KBM-7 (cell line): ENCODE results near the gene FAM200C.

Experiments used
- DNase-seq: peaks from one replicate; pipeline ENCODE4 v3.0.0-alpha.2; 2015
- in situ Hi-C: fragments of 300-500 bp; cut with MboI; formaldehyde crosslinking; loops from 2 replicates; pipeline ENCODE4 v1.14.3; 2020; ENCODE audit warnings: low sequenced_read_pairs, low pct_unique_long_range_greater_than_20kb, mixed read lengths

FAM200C gene

GRCh38 chr5:160421625-160422258 lies 21.9 kb upstream of the FAM200C start, which contains the start of gene PTTG1:
Gene PTTG1, plus strand, starts transcription at chr5:160421855. Its CDS starts 458 bp downstream, at chr5:160422313.
- DNase-seq: peak; percentile 96
- in situ Hi-C loops: no loop called here

GRCh38 chr5:160420331-160420610 lies 20.4 kb upstream of the FAM200C start:
- in situ Hi-C loops: no loop called here
- no peak for DNase-seq

- no peak for DNase-seq
- in situ Hi-C loops: no loop called here
These were observed 19.8 kb upstream of the FAM200C start for GRCh38 chr5:160419458-160420330.

- in situ Hi-C loops: no loop called here
- DNase-seq: peak; percentile 96
These were observed 19.0 kb upstream of the FAM200C start, which contains the start of gene SLU7 for GRCh38 chr5:160418561-160419457. Gene SLU7, minus strand, starts transcription at chr5:160419081. Its CDS starts 3,787 bp downstream, at chr5:160415294.

GRCh38 chr5:160398806-160399205 lies 1.0 kb downstream of the FAM200C start:
- in situ Hi-C loops: loop anchor here (25.0 kb wide), 1 partner anchor 962 kb away; no protein-coding TSS in a partner anchor
- DNase-seq: no peak

- DNase-seq: no peak
- in situ Hi-C loops: loop anchor here (25.0 kb wide), 1 partner anchor 960 kb away; no protein-coding TSS in a partner anchor
These were observed 2.4 kb downstream of the FAM200C start for GRCh38 chr5:160397492-160397891.

GRCh38 chr5:160395111-160395510 lies 4.7 kb downstream of the FAM200C start:
- DNase-seq: no peak

GRCh38 chr5:160390787-160391696 lies 8.8 kb downstream of the FAM200C start:
- in situ Hi-C loops: loop anchor here (25.0 kb wide), 1 partner anchor 954 kb away; no protein-coding TSS in a partner anchor
- peak; percentile 52 for DNase-seq

More at GRCh38 chr5:160395111-160395510, 4.7 kb downstream of the FAM200C start:
- in situ Hi-C loops: loop anchor here (25.0 kb wide), 1 partner anchor 958 kb away; no protein-coding TSS in a partner anchor

- DNase-seq: no peak
- in situ Hi-C loops: loop anchor here (25.0 kb wide), 1 partner anchor 950 kb away; no protein-coding TSS in a partner anchor
These were observed 12.4 kb downstream of the FAM200C start for GRCh38 chr5:160387445-160387844.

GRCh38 chr5:160385496-160385895 lies 14.4 kb downstream of the FAM200C start:
- DNase-seq: no peak
- in situ Hi-C loops: loop anchor here (25.0 kb wide), 1 partner anchor 948 kb away; no protein-coding TSS in a partner anchor

- in situ Hi-C loops: loop anchor here (25.0 kb wide), 1 partner anchor 947 kb away; no protein-coding TSS in a partner anchor
- DNase-seq: no peak
These were observed 15.2 kb downstream of the FAM200C start for GRCh38 chr5:160384681-160385080.

GRCh38 chr5:160382346-160382745 lies 17.5 kb downstream of the FAM200C start:
- DNase-seq: no peak
- in situ Hi-C loops: loop anchor here (25.0 kb wide), 1 partner anchor 945 kb away; no protein-coding TSS in a partner anchor

GRCh38 chr5:160380041-160380440 lies 19.8 kb downstream of the FAM200C start:
- no peak for DNase-seq
- in situ Hi-C loops: loop anchor here (25.0 kb wide), 1 partner anchor 943 kb away; no protein-coding TSS in a partner anchor

GRCh38 chr5:160379511-160379910 lies 20.3 kb downstream of the FAM200C start:
- in situ Hi-C loops: loop anchor here (25.0 kb wide), 1 partner anchor 942 kb away; no protein-coding TSS in a partner anchor
- DNase-seq: no peak

GRCh38 chr5:160378330-160378729 lies 21.5 kb downstream of the FAM200C start:
- DNase-seq: no peak
- in situ Hi-C loops: loop anchor here (25.0 kb wide), 1 partner anchor 941 kb away; no protein-coding TSS in a partner anchor

- in situ Hi-C loops: loop anchor here (25.0 kb wide), 1 partner anchor 940 kb away; no protein-coding TSS in a partner anchor
These were observed 22.2 kb downstream of the FAM200C start for GRCh38 chr5:160377651-160378050.

GRCh38 chr5:160376416-160376815 lies 23.4 kb downstream of the FAM200C start:
- in situ Hi-C loops: loop anchor here (25.0 kb wide), 1 partner anchor 939 kb away; no protein-coding TSS in a partner anchor
- DNase-seq: no peak

More at GRCh38 chr5:160377651-160378050, 22.2 kb downstream of the FAM200C start:
- no peak for DNase-seq
